GM23338 (cell line): ENCODE data around the gene MRPS34. TPM values are rescaled to one million over a fixed set of nuclear protein-coding genes. Genes with fewer than 3 reads are reported as not detected.

Experiments used
- ATAC-seq: fragments of 200-7000 bp; cut with Tn5 transposase; 3 replicates; pipeline ENCODE4 v1.9.1; 2020
- DNase-seq: peaks from one replicate; pipeline ENCODE4 v3.0.0-alpha.2; 2015; ENCODE audit warnings: low spot score
- H2AFZ ChIP-seq: fragments of 200-600 bp; sonication (generic); 2 replicates; pipeline ENCODE4 v1.8.0; 2016; ENCODE audit warnings: antibody characterized with exemption, mild to moderate bottlenecking, moderate library complexity
- H3F3A ChIP-seq: fragments of 200-600 bp; sonication (generic); replicated peaks from 2 replicates; pipeline ENCODE4 v1.8.0; 2017; ENCODE audit warnings: antibody characterized with exemption, mixed run types, low read depth
- H3K27ac ChIP-seq: fragments of 200-600 bp; sonication (generic); 2 replicates; pipeline ENCODE4 v1.6.1; 2016; ENCODE audit warnings: low read depth
- H3K27me3 ChIP-seq: fragments of 200-600 bp; sonication (generic); 2 replicates; pipeline ENCODE4 v1.8.0; 2016; ENCODE audit warnings: mild to moderate bottlenecking, mixed run types, moderate library complexity; ENCODE audit not compliant: insufficient read depth
- H3K36me3 ChIP-seq: fragments of 200-600 bp; sonication (generic); 2 replicates; pipeline ENCODE4 v1.8.0; 2016; ENCODE audit warnings: mild to moderate bottlenecking; ENCODE audit not compliant: insufficient read depth
- H3K4me1 ChIP-seq: fragments of 200-600 bp; sonication (generic); 2 replicates; pipeline ENCODE4 v1.8.0; 2016; ENCODE audit warnings: mild to moderate bottlenecking, moderate library complexity; ENCODE audit not compliant: insufficient read depth
- H3K4me2 ChIP-seq: fragments of 200-600 bp; sonication (generic); 2 replicates; pipeline ENCODE4 v1.7.1; 2017; ENCODE audit warnings: mixed run types
- H3K4me3 ChIP-seq: fragments of 200-600 bp; sonication (generic); 2 replicates; pipeline ENCODE4 v1.6.1; 2016; ENCODE audit warnings: mixed run types
- H3K79me2 ChIP-seq: fragments of 200-600 bp; sonication (generic); replicated peaks from 2 replicates; pipeline ENCODE4 v1.8.0; 2017; ENCODE audit warnings: mild to moderate bottlenecking; ENCODE audit not compliant: insufficient read depth
- H3K9me2 ChIP-seq: fragments of 200-600 bp; sonication (generic); 2 replicates; pipeline ENCODE4 v1.8.0; 2017; ENCODE audit not compliant: insufficient read depth
- H4K20me1 ChIP-seq: fragments of 200-600 bp; sonication (generic); replicated peaks from 2 replicates; pipeline ENCODE4 v1.8.0; 2017; ENCODE audit warnings: mild to moderate bottlenecking; ENCODE audit not compliant: insufficient read depth
- H3K27ac Mint-ChIP-seq: 2 replicates; pipeline ENCODE4 v1.8.0; 2020; ENCODE audit warnings: inconsistent platforms, mild to moderate bottlenecking, moderate library complexity, mixed read lengths
- H3K27me3 Mint-ChIP-seq: 3 replicates; pipeline ENCODE4 v1.8.0; 2022; ENCODE audit warnings: low read depth, mild to moderate bottlenecking, moderate library complexity, mixed read lengths, inconsistent platforms; ENCODE audit not compliant: insufficient read depth, poor library complexity
- H3K36me3 Mint-ChIP-seq: 3 replicates; pipeline ENCODE4 v1.8.0; 2021; ENCODE audit warnings: low read depth, mild to moderate bottlenecking, inconsistent platforms, moderate library complexity, mixed read lengths
- H3K4me1 Mint-ChIP-seq: 3 replicates; pipeline ENCODE4 v1.8.0; 2020; ENCODE audit warnings: mild to moderate bottlenecking, inconsistent platforms, mixed read lengths
- H3K4me3 Mint-ChIP-seq: 3 replicates; pipeline ENCODE4 v1.8.0; 2021; ENCODE audit warnings: moderate library complexity, mild to moderate bottlenecking, inconsistent platforms, mixed read lengths
- H3K9me3 Mint-ChIP-seq: 3 replicates; pipeline ENCODE4 v1.8.0; 2020; ENCODE audit warnings: moderate library complexity, mild to moderate bottlenecking, inconsistent platforms, mixed read lengths
- CREB1 ChIP-seq: fragments of 250-450 bp; sonication (Bioruptor Pico); IDR thresholded peaks from 2 replicates; pipeline ENCODE4 v1.5.0; 2020; ENCODE audit warnings: low read depth, mild to moderate bottlenecking, moderate library complexity
- CTCF ChIP-seq, 2 experiments: fragments of 200-600 bp in 1 of 2; sonication (generic) in 1 of 2; conservative IDR thresholded peaks; 2 replicates each; pipeline versions ENCODE4 v1.5.1 to v1.6.1; 2016 to 2017; ENCODE audit warnings: antibody characterized with exemption in 2 of 2, low read depth in 2 of 2, mild to moderate bottlenecking in 2 of 2, moderate library complexity in 1 of 2
- ETS1 ChIP-seq: IDR thresholded peaks from 2 replicates; pipeline ENCODE4 v1.6.1; 2016; ENCODE audit warnings: antibody characterized with exemption
- EZH2 ChIP-seq: fragments of 200-600 bp; sonication (generic); IDR thresholded peaks from one replicate; pipeline ENCODE4 v1.8.0; 2017; ENCODE audit warnings: antibody characterized with exemption, mild to moderate bottlenecking, low read depth; ENCODE audit not compliant: unreplicated experiment
- EZH2phosphoT487 ChIP-seq: fragments of 200-600 bp; sonication (generic); IDR thresholded peaks from one replicate; pipeline ENCODE4 v1.8.1; 2018; ENCODE audit warnings: antibody characterized with exemption; ENCODE audit not compliant: unreplicated experiment
- REST ChIP-seq: IDR thresholded peaks from one replicate; pipeline ENCODE4 v1.6.1; 2018; ENCODE audit warnings: antibody characterized with exemption; ENCODE audit not compliant: unreplicated experiment
- ZNF331 ChIP-seq: fragments of 250-450 bp; sonication (Bioruptor Pico); IDR thresholded peaks from 2 replicates; pipeline ENCODE4 v1.5.0; 2020; ENCODE audit warnings: low read depth, mild to moderate bottlenecking, moderate library complexity
- ZNF462 ChIP-seq: fragments of 250-450 bp; sonication (Bioruptor Pico); IDR thresholded peaks from 2 replicates; pipeline ENCODE4 v1.5.0; 2020; ENCODE audit warnings: mild to moderate bottlenecking, moderate library complexity
- polyA plus RNA-seq: library from polyadenylated mRNA; unstranded; fragments of >200 nt; fragmentation: Nextera tagmentation; extraction: Ambion mirVana; gene quantifications from 2 replicates; pipeline ENCODE4 v1.2.1, GENCODE V29; 2016
- total RNA-seq: library from RNA; depleted of rRNA; stranded (reverse); fragments of >200 nt; shearing (Covaris generic); gene quantifications from 2 replicates; pipeline ENCODE4 v1.2.3, GENCODE V29; 2014

MRPS34 gene
- total and polyA plus RNA-seq, 2 experiments from 2014 or later: 248 to 391 TPM

GRCh38 chr16:1787322-1788094 is 14.6 kb upstream of the MRPS34 start:
- H3K27ac ChIP-seq: no peak overlapping the region
- Mint-ChIP-seq H3K4me1 (no peaks in the 10 kb centered on the region), H3K4me3 (no peak overlapping the region), H3K27ac (no peak overlapping the region), H3K9me3 (peaks cover 2% of the 10 kb centered on the region; the same call in 1 of the 3 replicates), H3K36me3 (peaks cover 9% of the 10 kb centered on the region; the same call in 2 of the 3 replicates), H3K27me3 (peaks cover 13% of the 10 kb centered on the region)
- peaks cover 14% of the 10 kb centered on the region for H4K20me1 ChIP-seq
- H3K79me2 ChIP-seq: peaks cover 35% of the 10 kb centered on the region
- ATAC-seq (no peak), DNase-seq (no peak)
- H3K4me3 ChIP-seq: no peak overlapping the region
- no peaks in the 10 kb centered on the region for H3F3A ChIP-seq
- H2AFZ ChIP-seq: no peak overlapping the region
- H3K36me3 ChIP-seq: no peaks in the 10 kb centered on the region
- H3K27me3 ChIP-seq: no peaks in the 10 kb centered on the region
- H3K9me2 ChIP-seq: no peaks in the 10 kb centered on the region
- no peak for TF ChIP-seq EZH2phosphoT487
- no peaks in the 10 kb centered on the region for H3K4me1 ChIP-seq
- H3K4me2 ChIP-seq: no peak overlapping the region

- no peaks in the 10 kb centered on the region for H3K4me1 Mint-ChIP-seq
- Histone ChIP-seq H3K27ac (no peak overlapping the region), H2AFZ (no peak overlapping the region), H3K4me2 (no peak overlapping the region), H3K4me3 (no peak overlapping the region), H3K79me2 (peaks cover 35% of the 10 kb centered on the region), H3K9me2 (no peaks in the 10 kb centered on the region), H3F3A (no peaks in the 10 kb centered on the region), H4K20me1 (peaks cover 14% of the 10 kb centered on the region), H3K27me3 (no peaks in the 10 kb centered on the region), H3K36me3 (no peaks in the 10 kb centered on the region), H3K4me1 (no peaks in the 10 kb centered on the region)
- DNase-seq: no peak
- ATAC-seq: no peak
- H3K36me3 Mint-ChIP-seq: peaks cover 9% of the 10 kb centered on the region; the same call in 2 of the 3 replicates
- H3K27me3 Mint-ChIP-seq: peaks cover 15% of the 10 kb centered on the region
- H3K4me3 Mint-ChIP-seq: no peak overlapping the region
- no peak overlapping the region for H3K27ac Mint-ChIP-seq
- peaks cover 2% of the 10 kb centered on the region; the same call in 1 of the 3 replicates for H3K9me3 Mint-ChIP-seq
- TF ChIP-seq EZH2 (no peak), REST (no peak), CREB1 (CRISPR knock-in tag) (no peak), ZNF462 (CRISPR knock-in tag) (no peak), ZNF331 (CRISPR knock-in tag) (no peak), ETS1 (no peak), CTCF (conservative IDR thresholded peaks at IDR 0.05; ENCODE audit: low read depth in 2 of 2) (no peak)
These were observed 14.1 kb upstream of the MRPS34 start for GRCh38 chr16:1787056-1787321.
